Loucy (cell line): Measurements from ENCODE around the gene TMC3.

Experiments used
- EZH2phosphoT487 ChIP-seq: fragments of 200-600 bp; IDR thresholded peaks from 2 replicates; pipeline ENCODE4 v1.6.1; 2018; ENCODE audit warnings: antibody characterized with exemption, mild to moderate bottlenecking, moderate library complexity, borderline replicate concordance
- TF ChIP-seq, protein P1 (sequence below): fragments of 200-600 bp; sonication (generic); conservative IDR thresholded peaks from 2 replicates; pipeline ENCODE4 v1.5.1; 2014; ENCODE audit warnings: mild to moderate bottlenecking, antibody characterized with exemption, low read length

DNA sequence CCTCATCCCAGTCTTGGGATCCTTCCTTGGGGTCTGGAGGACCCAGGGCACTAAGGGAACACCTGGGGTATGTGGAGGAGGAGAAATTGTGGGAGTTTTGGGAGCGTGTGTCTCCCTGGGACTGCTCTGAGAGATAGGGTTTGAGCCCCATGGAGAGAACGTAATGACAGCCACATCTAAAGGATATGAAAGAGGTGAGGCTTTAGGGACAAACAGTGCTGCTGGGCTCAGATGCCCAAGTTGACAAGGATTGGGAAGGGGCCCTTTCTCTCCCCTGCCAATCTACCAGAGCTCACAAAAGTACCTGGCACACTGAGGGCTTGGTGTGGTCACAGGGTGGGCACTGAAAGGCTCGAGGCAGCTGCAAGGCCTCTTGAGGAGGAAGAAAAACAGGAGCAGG lies 36.8 kb downstream of the TMC3 start:
- TF ChIP-seq, protein P1, sequence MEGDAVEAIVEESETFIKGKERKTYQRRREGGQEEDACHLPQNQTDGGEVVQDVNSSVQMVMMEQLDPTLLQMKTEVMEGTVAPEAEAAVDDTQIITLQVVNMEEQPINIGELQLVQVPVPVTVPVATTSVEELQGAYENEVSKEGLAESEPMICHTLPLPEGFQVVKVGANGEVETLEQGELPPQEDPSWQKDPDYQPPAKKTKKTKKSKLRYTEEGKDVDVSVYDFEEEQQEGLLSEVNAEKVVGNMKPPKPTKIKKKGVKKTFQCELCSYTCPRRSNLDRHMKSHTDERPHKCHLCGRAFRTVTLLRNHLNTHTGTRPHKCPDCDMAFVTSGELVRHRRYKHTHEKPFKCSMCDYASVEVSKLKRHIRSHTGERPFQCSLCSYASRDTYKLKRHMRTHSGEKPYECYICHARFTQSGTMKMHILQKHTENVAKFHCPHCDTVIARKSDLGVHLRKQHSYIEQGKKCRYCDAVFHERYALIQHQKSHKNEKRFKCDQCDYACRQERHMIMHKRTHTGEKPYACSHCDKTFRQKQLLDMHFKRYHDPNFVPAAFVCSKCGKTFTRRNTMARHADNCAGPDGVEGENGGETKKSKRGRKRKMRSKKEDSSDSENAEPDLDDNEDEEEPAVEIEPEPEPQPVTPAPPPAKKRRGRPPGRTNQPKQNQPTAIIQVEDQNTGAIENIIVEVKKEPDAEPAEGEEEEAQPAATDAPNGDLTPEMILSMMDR = no peak
- TF ChIP-seq EZH2phosphoT487 = no peak
